ENCODE results near the gene OR2A12.
A peak's percentile ranks its signal among the peaks of the same experiment; 100 is the strongest.
"Not testable (repeated sequence)": the region's sequence is repeated elsewhere in the genome, so short reads cannot be mapped to it uniquely, and the experiment has no call there.

The OR2A12 gene

GRCh38 chr7:144085978-144086377 is at the start of gene OR2A12:
Gene OR2A12 (plus strand): TSS chr7:144086278. CDS start chr7:144095108, 8,830 bp downstream.
- no peak for DNase-seq

- DNase-seq: no peak
Measured at GRCh38 chr7:144036302-144036885, 49.7 kb upstream of the OR2A12 start.

GRCh38 chr7:144037414-144038035 is 48.6 kb upstream of the OR2A12 start:
- DNase-seq: no peak

- DNase-seq: no peak
Measured at GRCh38 chr7:144038887-144039286, 47.2 kb upstream of the OR2A12 start.

- no peak for DNase-seq
Measured at GRCh38 chr7:144048648-144049047, 37.4 kb upstream of the OR2A12 start, which contains the start of gene OR2A5. Gene OR2A5 (plus strand): TSS chr7:144048948. CDS start chr7:144050402, 1,454 bp downstream.

GRCh38 chr7:144049491-144049890 is 36.6 kb upstream of the OR2A12 start:
- DNase-seq: no peak

- DNase-seq: no peak
Measured at GRCh38 chr7:144050093-144050492, 36.0 kb upstream of the OR2A12 start.

- not testable (repeated sequence) for DNase-seq
Measured at GRCh38 chr7:144050884-144051283, 35.2 kb upstream of the OR2A12 start.

- no peak for DNase-seq
Measured at GRCh38 chr7:144057954-144058353, 28.1 kb upstream of the OR2A12 start.

GRCh38 chr7:144063710-144064109 is 22.4 kb upstream of the OR2A12 start:
- no peak for DNase-seq

GRCh38 chr7:144069511-144069910 is 16.6 kb upstream of the OR2A12 start, which contains the start of gene OR2A25:
Gene OR2A25 (plus strand): TSS chr7:144069811. CDS start chr7:144074220, 4,409 bp downstream.
- DNase-seq: no peak

- DNase-seq: no peak
Measured at GRCh38 chr7:144069953-144070352, 16.1 kb upstream of the OR2A12 start.

GRCh38 chr7:144074374-144074773 is 11.7 kb upstream of the OR2A12 start:
- DNase-seq: no peak

- DNase-seq: no peak
Measured at GRCh38 chr7:144086730-144087129, 652 bp downstream of the OR2A12 start.

GRCh38 chr7:144087230-144087629 is 1.2 kb downstream of the OR2A12 start:
- no peak for DNase-seq

- DNase-seq: no peak
Measured at GRCh38 chr7:144090667-144091066, 4.6 kb downstream of the OR2A12 start.

GRCh38 chr7:144098776-144099175 is 12.7 kb downstream of the OR2A12 start:
- no peak for DNase-seq

- no peak for DNase-seq
Measured at GRCh38 chr7:144100607-144101006, 14.5 kb downstream of the OR2A12 start.

GRCh38 chr7:144102041-144102440 is 16.0 kb downstream of the OR2A12 start:
- DNase-seq: no peak

- DNase-seq: no peak
Measured at GRCh38 chr7:144105211-144105610, 19.1 kb downstream of the OR2A12 start.

- DNase-seq: no peak
Measured at GRCh38 chr7:144109283-144109682, 23.2 kb downstream of the OR2A12 start, which contains the start of gene OR2A2. Gene OR2A2 (plus strand): TSS chr7:144109583. CDS start chr7:144109583, 0 bp downstream.

- DNase-seq: no peak
Measured at GRCh38 chr7:144110272-144110671, 24.2 kb downstream of the OR2A12 start.

GRCh38 chr7:144113651-144114050 is 27.6 kb downstream of the OR2A12 start:
- DNase-seq: no peak

- DNase-seq: no peak
Measured at GRCh38 chr7:144118341-144118740, 32.3 kb downstream of the OR2A12 start.

- peak; percentile 17 for DNase-seq
Measured at GRCh38 chr7:144122876-144123275, 36.8 kb downstream of the OR2A12 start, which contains the start of gene OR2A14. Gene OR2A14 (plus strand): TSS chr7:144123176. CDS start chr7:144129113, 5,937 bp downstream.

Measured in eye (tissue), 1 donor.